ENCODE data around the gene CACNG6.

CACNG6 gene

DNA sequence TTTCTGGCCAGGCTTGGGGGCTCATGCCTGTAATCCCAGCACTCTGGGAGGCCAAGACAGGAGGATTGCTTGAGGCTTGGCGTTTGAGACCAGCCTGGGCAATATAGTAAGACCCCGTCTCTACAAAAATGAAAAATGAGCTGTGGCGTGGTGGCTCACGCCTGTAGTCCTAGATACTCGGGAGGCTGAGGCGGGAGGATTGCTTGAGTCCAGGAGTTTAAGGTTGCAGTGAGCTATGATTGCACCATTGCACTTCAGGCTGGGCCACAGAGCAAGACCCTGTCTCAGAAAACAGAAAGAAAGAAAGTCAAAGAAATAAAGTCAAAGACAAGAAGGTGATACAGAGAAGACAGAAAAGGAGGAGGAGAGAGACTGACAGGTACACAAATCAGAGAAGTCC is 2.5 kb upstream of the CACNG6 start:
- H3K4me3 ChIP-seq (ENCODE audit: control insufficient read depth, low read depth, low read length): no peak overlapping the region
- no peak for DNase-seq (ENCODE audit: low read depth)
- TF ChIP-seq, protein P1, sequence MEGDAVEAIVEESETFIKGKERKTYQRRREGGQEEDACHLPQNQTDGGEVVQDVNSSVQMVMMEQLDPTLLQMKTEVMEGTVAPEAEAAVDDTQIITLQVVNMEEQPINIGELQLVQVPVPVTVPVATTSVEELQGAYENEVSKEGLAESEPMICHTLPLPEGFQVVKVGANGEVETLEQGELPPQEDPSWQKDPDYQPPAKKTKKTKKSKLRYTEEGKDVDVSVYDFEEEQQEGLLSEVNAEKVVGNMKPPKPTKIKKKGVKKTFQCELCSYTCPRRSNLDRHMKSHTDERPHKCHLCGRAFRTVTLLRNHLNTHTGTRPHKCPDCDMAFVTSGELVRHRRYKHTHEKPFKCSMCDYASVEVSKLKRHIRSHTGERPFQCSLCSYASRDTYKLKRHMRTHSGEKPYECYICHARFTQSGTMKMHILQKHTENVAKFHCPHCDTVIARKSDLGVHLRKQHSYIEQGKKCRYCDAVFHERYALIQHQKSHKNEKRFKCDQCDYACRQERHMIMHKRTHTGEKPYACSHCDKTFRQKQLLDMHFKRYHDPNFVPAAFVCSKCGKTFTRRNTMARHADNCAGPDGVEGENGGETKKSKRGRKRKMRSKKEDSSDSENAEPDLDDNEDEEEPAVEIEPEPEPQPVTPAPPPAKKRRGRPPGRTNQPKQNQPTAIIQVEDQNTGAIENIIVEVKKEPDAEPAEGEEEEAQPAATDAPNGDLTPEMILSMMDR (conservative IDR thresholded peaks at IDR 0.05; ENCODE audit: control insufficient read depth, insufficient read depth, low read depth, low read length): no peak

DNA sequence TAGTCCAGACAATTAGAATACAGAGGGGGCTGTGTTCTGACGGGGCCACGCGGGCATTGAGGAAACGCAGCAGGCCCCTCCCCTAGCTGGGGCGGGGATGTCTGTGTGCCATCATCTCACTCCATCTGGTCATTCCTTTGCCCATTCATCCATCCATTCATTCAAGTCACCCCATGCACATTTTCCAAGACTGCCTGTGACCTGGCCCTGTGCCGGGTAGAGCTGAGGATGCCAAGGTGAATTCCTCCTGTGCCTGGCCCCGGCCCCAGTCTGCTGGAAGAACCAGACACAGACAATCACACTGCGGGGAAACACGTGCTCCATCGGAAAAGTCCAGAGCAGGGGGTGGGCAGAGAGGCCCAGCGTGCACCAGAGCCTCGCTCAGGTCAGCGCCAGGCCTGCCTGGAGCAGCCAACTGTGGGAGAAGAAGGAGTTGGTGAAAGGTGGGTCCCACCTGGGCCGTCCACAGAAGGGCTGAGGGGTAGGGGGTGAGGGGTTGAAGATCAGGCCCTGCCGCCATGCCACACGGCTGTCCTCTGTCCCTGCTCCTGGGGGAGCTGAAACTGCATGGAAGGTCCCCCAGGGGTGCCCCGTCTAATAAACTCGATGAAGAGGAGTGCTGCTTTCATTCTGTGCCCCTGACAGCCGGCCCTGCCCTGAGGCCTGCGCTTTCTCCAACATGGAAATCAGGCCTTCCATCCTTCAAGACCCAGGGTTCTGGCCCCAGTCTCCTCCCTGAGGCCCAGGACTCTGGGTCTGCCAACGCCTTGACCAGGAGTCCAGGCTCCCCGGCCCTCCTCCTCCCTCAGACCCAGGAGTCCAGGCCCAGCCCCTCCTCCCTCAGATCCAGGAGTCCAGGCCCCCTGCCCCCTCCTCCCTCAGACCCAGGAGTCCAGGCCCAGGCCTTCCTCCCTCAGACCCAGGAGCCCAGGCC is 1.6 kb upstream of the CACNG6 start:
- no peak for DNase-seq (ENCODE audit: low read depth)

DNA sequence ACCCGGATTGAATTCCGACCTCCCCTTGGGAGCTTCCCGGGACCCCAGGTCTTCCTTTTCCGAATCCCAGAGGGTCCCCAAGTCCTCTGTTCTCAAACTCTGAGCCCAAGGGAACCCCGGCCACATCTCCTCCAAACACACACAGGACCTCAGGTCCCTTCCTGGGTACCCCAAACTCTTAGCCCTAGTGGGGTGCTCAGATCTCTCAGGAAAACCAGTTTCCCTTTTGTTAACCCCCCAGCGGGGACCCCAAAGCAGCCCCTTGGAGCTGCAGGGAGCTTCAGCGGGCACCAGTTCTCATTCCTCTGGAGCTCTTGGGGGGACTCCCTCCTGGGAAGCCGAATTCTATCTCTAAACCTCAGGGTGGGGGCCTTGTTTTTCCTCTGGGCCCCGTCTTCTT is 774 bp downstream of the CACNG6 start:
- TF ChIP-seq, protein P1 (conservative IDR thresholded peaks at IDR 0.05; ENCODE audit: control insufficient read depth, insufficient read depth, low read depth, low read length): no peak
- DNase-seq (ENCODE audit: low read depth): no peak
- H3K4me3 ChIP-seq (ENCODE audit: control insufficient read depth, low read depth, low read length): no peak overlapping the region

More for the DNA sequence above, 1.6 kb upstream of the CACNG6 start:
- no peak overlapping the region for H3K4me3 ChIP-seq (ENCODE audit: control insufficient read depth, low read depth, low read length)
- TF ChIP-seq, protein P1 (conservative IDR thresholded peaks at IDR 0.05; ENCODE audit: control insufficient read depth, insufficient read depth, low read depth, low read length): no peak

DNA sequence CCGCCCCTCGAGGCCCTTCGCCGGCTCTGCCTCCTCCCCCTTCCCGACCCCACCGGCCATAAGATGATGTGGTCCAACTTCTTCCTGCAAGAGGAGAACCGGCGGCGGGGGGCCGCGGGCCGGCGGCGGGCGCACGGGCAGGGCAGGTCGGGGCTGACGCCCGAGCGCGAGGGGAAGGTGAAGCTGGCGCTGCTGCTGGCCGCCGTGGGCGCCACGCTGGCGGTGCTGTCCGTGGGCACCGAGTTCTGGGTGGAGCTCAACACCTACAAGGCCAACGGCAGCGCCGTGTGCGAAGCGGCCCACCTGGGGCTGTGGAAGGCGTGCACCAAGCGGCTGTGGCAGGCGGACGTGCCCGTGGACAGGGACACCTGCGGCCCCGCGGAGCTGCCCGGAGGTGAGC is 1.4 kb downstream of the CACNG6 start:
- TF ChIP-seq, protein P1 (conservative IDR thresholded peaks at IDR 0.05; ENCODE audit: control insufficient read depth, insufficient read depth, low read depth, low read length): no peak
- DNase-seq (ENCODE audit: low read depth): no peak
- no peak overlapping the region for H3K4me3 ChIP-seq (ENCODE audit: control insufficient read depth, low read depth, low read length)

DNA sequence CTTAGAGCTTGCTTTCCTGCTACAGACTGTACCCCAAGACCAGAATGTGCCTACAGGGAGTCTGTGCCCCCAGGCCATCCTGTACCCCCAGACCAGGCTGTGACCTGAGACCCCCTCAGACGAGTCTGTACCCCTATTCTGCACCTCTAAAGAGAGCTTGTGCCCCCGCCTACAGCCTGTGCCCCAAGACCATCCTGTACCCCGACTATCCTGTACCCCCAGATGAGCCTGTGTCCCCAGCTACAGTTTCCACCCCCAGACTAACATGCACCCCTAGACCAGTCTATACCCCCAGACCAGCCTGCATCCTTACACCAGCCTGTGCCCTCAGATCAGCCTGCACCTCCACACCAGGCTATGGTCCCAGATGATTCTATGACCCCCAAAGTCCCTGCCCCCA is 2.0 kb downstream of the CACNG6 start:
- no peak overlapping the region for H3K4me3 ChIP-seq (ENCODE audit: control insufficient read depth, low read depth, low read length)
- TF ChIP-seq, protein P1 (conservative IDR thresholded peaks at IDR 0.05; ENCODE audit: control insufficient read depth, insufficient read depth, low read depth, low read length): no peak
- no peak for DNase-seq (ENCODE audit: low read depth)

DNA sequence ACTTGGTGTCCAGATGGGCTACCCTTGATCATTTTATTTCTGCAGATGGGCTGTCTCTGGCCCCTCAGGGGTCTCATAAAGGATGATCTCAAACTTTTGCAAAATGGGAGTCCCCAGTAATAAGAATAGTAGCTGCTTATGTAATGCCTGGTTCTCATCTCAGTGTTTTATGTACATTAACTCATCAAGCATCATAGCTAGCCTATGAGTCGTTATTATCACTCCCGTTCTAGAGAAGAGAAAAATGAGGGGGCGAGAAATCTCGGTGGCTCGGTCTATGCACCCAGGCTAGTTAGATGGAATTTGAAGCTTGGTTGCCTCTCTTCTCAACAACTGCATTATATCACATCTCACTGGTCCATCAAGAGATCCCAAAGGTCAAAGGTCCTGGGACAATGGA is 3.4 kb downstream of the CACNG6 start:
- peak; percentile 37 for DNase-seq (ENCODE audit: low read depth)
- no peak overlapping the region for H3K4me3 ChIP-seq (ENCODE audit: control insufficient read depth, low read depth, low read length)
- TF ChIP-seq, protein P1 (conservative IDR thresholded peaks at IDR 0.05; ENCODE audit: control insufficient read depth, insufficient read depth, low read depth, low read length): no peak
